H9 (cell line): Measurements from ENCODE around the gene ASTN2. TPM values are rescaled to one million over a fixed set of nuclear protein-coding genes. Genes with fewer than 3 reads are reported as not detected.

Experiments used
- DNase-seq: peaks from one replicate; pipeline ENCODE4 v3.0.0-alpha.2; 2017
- H2AFZ ChIP-seq: one replicate; pipeline ENCODE4 v1.6.1; 2013; ENCODE audit warnings: mild to moderate bottlenecking, low read length, control low read depth, moderate library complexity
- H2AK5ac ChIP-seq: 2 replicates; pipeline ENCODE4 v1.6.1; 2013; ENCODE audit warnings: low read length, control low read depth, mixed read lengths; ENCODE audit not compliant: insufficient read length
- H2BK120ac ChIP-seq: one replicate; pipeline ENCODE4 v1.6.1; 2013; ENCODE audit warnings: low read depth, mild to moderate bottlenecking, low read length, control low read depth, inconsistent platforms; ENCODE audit not compliant: poor library complexity, severe bottlenecking
- H2BK12ac ChIP-seq: 2 replicates; pipeline ENCODE4 v1.6.1; 2013; ENCODE audit warnings: low read length, control low read depth, mixed read lengths, low read depth; ENCODE audit not compliant: insufficient read length
- H2BK15ac ChIP-seq: 2 replicates; pipeline ENCODE4 v1.6.1; 2013; ENCODE audit warnings: low read depth, low read length, control low read depth
- H2BK20ac ChIP-seq: one replicate; pipeline ENCODE4 v1.6.1; 2013; ENCODE audit warnings: low read depth, mild to moderate bottlenecking, low read length, control low read depth, inconsistent platforms; ENCODE audit not compliant: poor library complexity, severe bottlenecking
- H2BK5ac ChIP-seq: 2 replicates; pipeline ENCODE4 v1.6.1; 2013; ENCODE audit warnings: low read length, control low read depth, mixed read lengths; ENCODE audit not compliant: insufficient read length
- H3K14ac ChIP-seq: 2 replicates; pipeline ENCODE4 v1.6.1; 2013; ENCODE audit warnings: low read length, control low read depth; ENCODE audit not compliant: insufficient read depth
- H3K18ac ChIP-seq: 2 replicates; pipeline ENCODE4 v1.6.1; 2013; ENCODE audit warnings: low read depth, mild to moderate bottlenecking, mixed read lengths, low read length, control low read depth; ENCODE audit not compliant: insufficient read length
- H3K23ac ChIP-seq: 2 replicates; pipeline ENCODE4 v1.6.1; 2013; ENCODE audit warnings: low read length, control low read depth, mixed read lengths, low read depth; ENCODE audit not compliant: insufficient read length
- H3K23me2 ChIP-seq: 2 replicates; pipeline ENCODE4 v1.6.1; 2013; ENCODE audit warnings: low read depth, mild to moderate bottlenecking, mixed read lengths, low read length, control low read depth; ENCODE audit not compliant: insufficient read length, poor library complexity, severe bottlenecking
- H3K27ac ChIP-seq: 2 replicates; pipeline ENCODE4 v1.5.1; 2013; ENCODE audit warnings: low read length, control low read depth, mixed read lengths, low read depth; ENCODE audit not compliant: insufficient read length
- H3K27me3 ChIP-seq: 2 replicates; pipeline ENCODE4 v1.6.1; 2013; ENCODE audit warnings: low read length, control low read depth, inconsistent platforms; ENCODE audit not compliant: insufficient read depth
- H3K4ac ChIP-seq: 2 replicates; pipeline ENCODE4 v1.6.1; 2013; ENCODE audit warnings: low read depth, mild to moderate bottlenecking, control low read depth, inconsistent platforms, low read length, moderate library complexity
- H3K4me1 ChIP-seq: 2 replicates; pipeline ENCODE4 v1.6.1; 2013; ENCODE audit warnings: low read length, control low read depth, inconsistent platforms; ENCODE audit not compliant: insufficient read depth
- H3K4me2 ChIP-seq: 2 replicates; pipeline ENCODE4 v1.6.1; 2013; ENCODE audit warnings: low read length, control low read depth, mixed read lengths; ENCODE audit not compliant: insufficient read length, insufficient read depth
- H3K56ac ChIP-seq: 2 replicates; pipeline ENCODE4 v1.6.1; 2013; ENCODE audit warnings: low read depth, mild to moderate bottlenecking, mixed read lengths, low read length, control low read depth; ENCODE audit not compliant: insufficient read length
- H3K79me1 ChIP-seq: 2 replicates; pipeline ENCODE4 v1.6.1; 2013; ENCODE audit warnings: low read depth, mild to moderate bottlenecking, moderate library complexity, low read length, control low read depth, inconsistent platforms; ENCODE audit not compliant: insufficient read depth, poor library complexity, severe bottlenecking
- H3K79me2 ChIP-seq: 2 replicates; pipeline ENCODE4 v1.6.1; 2013; ENCODE audit warnings: low read length, control low read depth, inconsistent platforms; ENCODE audit not compliant: insufficient read depth
- H3K9ac ChIP-seq: 2 replicates; pipeline ENCODE4 v1.6.1; 2013; ENCODE audit warnings: low read length, control low read depth, mixed read lengths; ENCODE audit not compliant: insufficient read length; ENCODE audit errors: extremely low read depth
- H3K9me3 ChIP-seq: one replicate; pipeline ENCODE4 v1.6.1; 2013; ENCODE audit warnings: low read depth, low read length, inconsistent platforms; ENCODE audit not compliant: control insufficient read depth
- H3T11ph ChIP-seq: one replicate; pipeline ENCODE4 v1.6.1; 2013; ENCODE audit warnings: mild to moderate bottlenecking, low read length, control low read depth, inconsistent platforms
- H4K20me1 ChIP-seq: one replicate; pipeline ENCODE4 v1.6.1; 2013; ENCODE audit not compliant: control insufficient read depth, insufficient read length, insufficient read depth
- H4K5ac ChIP-seq: 2 replicates; pipeline ENCODE4 v1.6.1; 2013; ENCODE audit warnings: low read depth, mild to moderate bottlenecking, mixed read lengths, low read length, control low read depth; ENCODE audit not compliant: insufficient read length
- H4K8ac ChIP-seq: replicated peaks from 2 replicates; pipeline ENCODE4 v1.6.1; 2013; ENCODE audit warnings: low read length, control low read depth, mixed read lengths, low read depth; ENCODE audit not compliant: insufficient read length
- H4K91ac ChIP-seq: 2 replicates; pipeline ENCODE4 v1.6.1; 2013; ENCODE audit warnings: low read depth, mild to moderate bottlenecking, moderate library complexity, mixed read lengths, low read length, control low read depth; ENCODE audit not compliant: insufficient read length
- H3K27ac Mint-ChIP-seq, 3 experiments: 2 replicates in 2 of 3; 3 replicates in 1 of 3; pipeline ENCODE4 v1.8.0; 2020 to 2021; ENCODE audit warnings: mixed read lengths in 3 of 3, mild to moderate bottlenecking in 1 of 3, moderate library complexity in 1 of 3
- H3K27me3 Mint-ChIP-seq: 2 replicates; pipeline ENCODE4 v1.8.0; 2021; ENCODE audit warnings: low read depth, mild to moderate bottlenecking, moderate library complexity, mixed read lengths
- H3K36me3 Mint-ChIP-seq, 3 experiments: 2 replicates in 2 of 3; 3 replicates in 1 of 3; pipeline ENCODE4 v1.8.0; 2020 to 2021; ENCODE audit warnings: low read depth in 3 of 3, mixed read lengths in 3 of 3; ENCODE audit not compliant: insufficient read depth in 1 of 3
- H3K4me1 Mint-ChIP-seq, 2 experiments: 2 replicates each; pipeline ENCODE4 v1.8.0; 2020; ENCODE audit warnings: mixed read lengths in 2 of 2
- H3K4me3 Mint-ChIP-seq, 2 experiments: 2 replicates in 1 of 2; 3 replicates in 1 of 2; pipeline ENCODE4 v1.8.0; 2020 to 2021; ENCODE audit warnings: mild to moderate bottlenecking in 2 of 2, mixed read lengths in 2 of 2, moderate library complexity in 1 of 2
- H3K9me3 Mint-ChIP-seq, 2 experiments: 2 replicates in 1 of 2; 3 replicates in 1 of 2; pipeline ENCODE4 v1.8.0; 2020; ENCODE audit warnings: mild to moderate bottlenecking in 2 of 2, mixed read lengths in 2 of 2, moderate library complexity in 1 of 2
- CTCF ChIP-seq: fragments of 200-600 bp; sonication (generic); conservative IDR thresholded peaks from 3 replicates; pipeline ENCODE4 v1.8.0; 2021; ENCODE audit warnings: antibody characterized with exemption, mild to moderate bottlenecking
- WGBS: extraction: QIAGEN DNeasy Blood & Tissue Kit; methylation state at CpG from one replicate; pipeline ENCODE4 v1.1.7; 2013; ENCODE audit warnings: missing lambda C conversion rate, low lambda C conversion rate, mixed read lengths; ENCODE audit not compliant: insufficient read length; ENCODE audit errors: extremely low coverage; 5-methylcytosine and 5-hydroxymethylcytosine counted together
- total RNA-seq: library from RNA; stranded (reverse); gene quantifications from 2 replicates; pipeline ENCODE4 v1.2.1, GENCODE V29; 2021

The ASTN2 gene
- total RNA-seq, 1 experiment from 2014 or later: 9.7 TPM

GRCh38 chr9:117029341-117029740 lies 385.5 kb downstream of the ASTN2 start:
- Mint-ChIP-seq H3K4me1 (peaks cover 3 to 9% of the 10 kb centered on the region in 2 experiments; a peak in 3 of 4 replicates), H3K27me3 (no peaks in the 10 kb centered on the region; the same call in 1 of the 2 replicates)
- WGBS: no CpG with 5 or more reads among the region's 3 CpGs

More at GRCh38 chr9:117029341-117029740, 385.5 kb downstream of the ASTN2 start:
- Histone ChIP-seq H4K91ac (no peak overlapping the region), H3K79me1 (no peaks in the 10 kb centered on the region), H4K5ac (no peak overlapping the region), H2AK5ac (no peak overlapping the region), H3K9ac (no peak overlapping the region), H2AFZ (no peak overlapping the region), H4K20me1 (no peaks in the 10 kb centered on the region), H3K23me2 (no peaks in the 10 kb centered on the region), H3K4ac (no peak overlapping the region), H3K18ac (no peak overlapping the region), H3K14ac (no peak overlapping the region), H3K56ac (no peak overlapping the region), H3K27ac (no peak overlapping the region), H2BK120ac (no peak overlapping the region), H3K23ac (no peak overlapping the region), H2BK20ac (no peak overlapping the region), H3K27me3 (no peaks in the 10 kb centered on the region), H3K9me3 (no peaks in the 10 kb centered on the region), H2BK12ac (no peak overlapping the region), H3T11ph (no peak overlapping the region), H2BK5ac (no peak overlapping the region), H2BK15ac (no peak overlapping the region), H3K79me2 (no peaks in the 10 kb centered on the region), H4K8ac (no peak overlapping the region), H3K4me2 (no peak overlapping the region), H3K4me1 (no peaks in the 10 kb centered on the region; the same call in 1 of the 2 replicates)
- Mint-ChIP-seq H3K4me3 (no peak overlapping the region), H3K36me3 (no peaks in the 10 kb centered on the region), H3K27ac (no peak overlapping the region), H3K9me3 (no peaks in the 10 kb centered on the region; a peak in 1 of 5 replicates)
- TF ChIP-seq CTCF: no peak
- no peak for DNase-seq
